IPS-NIHi7 (cell line): ENCODE results near the gene PTER.

Experiments used
- DNase-seq: peaks from one replicate; pipeline ENCODE4 v3.0.0; 2012; ENCODE audit warnings: mixed read lengths; ENCODE audit errors: extremely low spot score

The PTER gene, protein sequence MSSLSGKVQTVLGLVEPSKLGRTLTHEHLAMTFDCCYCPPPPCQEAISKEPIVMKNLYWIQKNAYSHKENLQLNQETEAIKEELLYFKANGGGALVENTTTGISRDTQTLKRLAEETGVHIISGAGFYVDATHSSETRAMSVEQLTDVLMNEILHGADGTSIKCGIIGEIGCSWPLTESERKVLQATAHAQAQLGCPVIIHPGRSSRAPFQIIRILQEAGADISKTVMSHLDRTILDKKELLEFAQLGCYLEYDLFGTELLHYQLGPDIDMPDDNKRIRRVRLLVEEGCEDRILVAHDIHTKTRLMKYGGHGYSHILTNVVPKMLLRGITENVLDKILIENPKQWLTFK

GRCh38 chr10:16436758-16437539, at the start of gene PTER:
TSS of gene PTER (plus strand) at chr10:16437010. CDS start at chr10:16484385, 47,375 bp downstream.
- peak; percentile 97 for DNase-seq

DNA sequence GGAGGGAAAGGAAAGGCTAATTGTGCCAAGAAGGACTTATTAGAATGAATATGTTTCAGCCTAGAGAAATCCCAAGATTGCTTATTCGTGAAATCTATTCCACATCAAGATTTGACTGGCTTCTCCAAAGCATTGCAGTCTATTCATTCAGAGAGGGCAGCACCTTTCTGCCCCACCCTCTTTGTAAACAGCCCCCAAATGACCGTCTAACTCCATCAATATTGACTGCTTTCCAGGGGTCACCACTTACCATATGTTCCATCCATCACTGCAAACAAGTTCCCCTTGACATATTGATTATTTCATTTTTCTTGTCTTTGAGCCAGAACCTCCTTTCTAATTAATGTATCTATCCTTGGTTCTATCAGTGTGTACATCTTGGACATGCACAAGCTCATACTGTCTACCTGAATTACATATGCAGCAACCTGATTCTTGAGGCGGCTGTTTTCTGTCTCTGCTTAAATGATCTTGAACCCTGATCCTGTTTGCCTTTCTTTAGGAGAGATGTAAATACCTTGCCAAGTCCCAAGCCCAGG, 44.2 kb upstream of the PTER start:
- DNase-seq, result no peak

- no peak for DNase-seq
Observed at GRCh38 chr10:16393271-16393858, 43.4 kb upstream of the PTER start.

- no peak for DNase-seq
Observed at GRCh38 chr10:16401416-16401815, 35.4 kb upstream of the PTER start.

DNA sequence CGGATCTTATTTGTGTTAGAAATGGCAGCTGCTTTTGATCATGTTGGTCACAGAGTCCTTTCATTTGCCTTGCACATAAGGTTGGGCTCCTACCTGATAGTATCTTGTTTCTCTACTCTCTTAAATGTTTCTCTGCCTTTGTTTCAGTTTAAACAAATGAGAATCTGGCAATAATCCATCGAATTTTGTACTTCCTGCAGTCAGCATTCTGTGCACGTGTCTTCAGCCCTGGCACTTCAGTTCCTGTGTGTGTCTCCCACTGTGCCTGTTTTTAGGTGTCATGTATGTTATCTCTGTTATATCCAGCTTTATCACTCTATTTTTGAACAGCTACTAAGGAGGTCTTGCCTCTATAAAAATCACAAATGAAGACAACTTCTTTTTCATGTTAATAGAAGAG, 28.4 kb upstream of the PTER start:
- no peak for DNase-seq

GRCh38 chr10:16417341-16417740, 19.5 kb upstream of the PTER start:
- DNase-seq, result no peak

DNA sequence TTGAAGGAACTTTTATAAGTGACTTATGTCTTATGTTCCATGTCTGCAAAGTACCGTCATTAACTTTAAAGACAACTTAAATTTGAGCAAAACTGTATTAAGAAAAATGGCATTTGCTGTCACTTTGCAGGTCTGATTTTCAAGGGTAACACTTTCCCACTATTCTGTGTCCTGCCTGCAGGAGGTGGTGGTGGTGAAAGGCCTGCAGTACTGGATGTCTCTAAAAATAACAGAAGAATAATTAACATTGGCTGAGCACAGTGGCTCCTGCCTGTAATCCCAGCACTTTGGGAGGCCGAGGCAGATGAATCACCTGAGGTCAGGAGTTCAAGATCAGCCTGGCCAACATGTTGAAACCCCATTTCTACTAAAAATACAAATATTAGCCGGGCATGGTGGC, 13.2 kb upstream of the PTER start:
- DNase-seq, result no peak

- DNase-seq, result no peak
Observed at GRCh38 chr10:16425449-16425848, 11.4 kb upstream of the PTER start.

DNA sequence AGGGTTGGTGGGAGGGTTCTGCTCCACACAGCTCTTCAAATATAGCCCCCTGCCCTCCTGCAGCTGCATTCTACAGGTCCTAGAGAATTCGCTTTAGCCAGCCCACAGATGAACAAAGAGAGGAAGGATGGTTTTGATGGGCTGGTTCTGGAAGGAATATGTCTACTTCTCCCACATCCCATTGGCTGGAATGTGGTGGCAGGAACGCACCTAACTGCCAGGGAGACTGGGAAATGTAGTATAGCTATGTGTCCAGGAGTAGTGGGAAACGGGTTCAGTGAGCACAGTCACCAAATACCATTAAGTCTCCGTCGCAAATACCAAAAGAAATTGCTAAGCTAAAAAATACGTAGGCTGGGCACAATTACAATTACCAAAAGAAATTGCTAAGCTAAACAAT, 7.3 kb upstream of the PTER start:
- no peak for DNase-seq

DNA sequence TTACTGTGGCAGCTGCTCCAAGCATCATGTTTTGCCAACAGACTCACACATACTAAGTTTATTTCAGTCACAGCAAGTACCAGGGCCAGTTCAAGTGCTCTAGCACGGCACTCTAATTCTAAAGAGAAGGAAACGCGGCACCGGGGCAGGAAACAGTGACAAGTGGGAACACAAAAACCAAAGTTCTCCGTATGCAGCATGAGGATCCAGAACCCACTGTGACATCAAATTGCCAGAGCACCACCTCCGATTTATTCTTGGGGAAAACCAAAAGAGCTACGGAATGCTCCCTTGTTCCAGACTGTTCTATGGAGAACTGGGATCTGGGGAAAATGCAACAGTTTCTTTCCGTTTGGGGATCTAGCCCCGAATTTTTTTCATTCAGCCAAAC, 448 bp upstream of the PTER start:
- DNase-seq, result peak; percentile 14

- no peak for DNase-seq
Observed at GRCh38 chr10:16437540-16437894, 707 bp downstream of the PTER start.

GRCh38 chr10:16439295-16439694, 2.5 kb downstream of the PTER start:
- DNase-seq, result no peak

DNA sequence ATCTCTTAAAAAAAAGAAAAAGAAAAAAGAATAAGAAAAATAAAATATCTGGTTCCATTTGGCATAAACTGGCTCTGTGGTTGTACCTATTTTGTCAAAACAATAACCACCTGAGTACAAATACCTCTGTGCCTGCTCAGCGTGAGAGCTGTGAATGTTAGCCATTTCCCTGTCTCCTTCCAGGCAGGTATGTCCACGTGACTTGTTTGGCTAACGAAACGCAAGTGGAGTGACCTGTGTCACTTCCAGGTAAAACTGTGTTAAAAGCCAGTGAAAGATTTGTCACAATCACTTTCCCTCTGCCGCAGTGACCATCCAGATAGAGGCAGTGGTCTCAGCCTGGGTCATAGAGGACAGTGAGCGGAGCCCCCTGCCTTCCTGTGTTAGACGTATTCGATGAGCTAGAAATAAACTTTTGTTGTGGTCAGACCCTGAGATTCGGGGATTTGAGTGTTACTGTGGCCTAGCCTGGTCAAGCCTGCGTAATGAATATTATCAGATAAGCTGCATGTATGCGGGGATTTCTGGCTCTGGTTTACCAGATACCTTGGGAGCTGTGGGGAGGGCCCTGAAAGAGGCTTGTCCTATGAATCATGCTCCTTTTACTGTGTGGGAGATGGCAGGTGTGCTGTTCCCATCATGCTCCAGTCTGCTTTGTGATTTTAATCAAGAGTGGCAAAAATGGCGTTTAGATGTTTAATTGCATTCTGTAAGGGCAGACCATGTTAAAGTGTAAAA, 3.8 kb downstream of the PTER start:
- peak; percentile 18 for DNase-seq

DNA sequence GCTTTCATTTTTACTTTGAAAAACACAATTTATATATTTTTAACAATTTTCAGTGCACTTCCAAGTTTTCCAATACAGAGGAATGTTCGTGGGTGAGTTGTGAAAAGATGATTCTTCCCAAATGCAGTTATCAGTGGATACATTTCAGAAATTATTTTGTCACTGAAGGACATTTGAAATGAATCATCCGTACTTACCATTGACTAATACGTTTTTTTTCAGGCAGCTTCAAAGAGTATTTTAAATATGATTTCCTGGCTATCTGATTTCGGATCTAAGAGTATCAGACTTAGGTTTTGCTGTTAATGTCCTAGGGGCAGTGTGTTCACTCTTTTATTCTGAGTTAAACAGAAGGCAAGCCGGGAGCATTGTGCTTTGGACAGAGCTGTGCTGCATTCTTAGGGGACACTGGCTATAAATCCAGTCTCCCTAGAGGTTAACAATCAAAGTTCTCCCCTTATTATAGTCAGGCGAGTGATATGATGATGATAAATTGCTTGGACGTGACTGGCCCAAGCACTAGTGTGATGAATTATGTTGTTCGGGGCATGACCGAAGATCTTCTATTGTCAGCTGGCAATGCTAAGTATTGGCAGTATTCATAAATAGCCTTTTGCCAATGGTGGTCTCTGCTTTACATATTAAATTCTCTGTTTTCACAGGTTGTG, 4.5 kb downstream of the PTER start:
- no peak for DNase-seq

GRCh38 chr10:16442914-16443313, 6.1 kb downstream of the PTER start:
- DNase-seq, result no peak

GRCh38 chr10:16445770-16446469, 9.1 kb downstream of the PTER start:
- DNase-seq, result no peak

DNA sequence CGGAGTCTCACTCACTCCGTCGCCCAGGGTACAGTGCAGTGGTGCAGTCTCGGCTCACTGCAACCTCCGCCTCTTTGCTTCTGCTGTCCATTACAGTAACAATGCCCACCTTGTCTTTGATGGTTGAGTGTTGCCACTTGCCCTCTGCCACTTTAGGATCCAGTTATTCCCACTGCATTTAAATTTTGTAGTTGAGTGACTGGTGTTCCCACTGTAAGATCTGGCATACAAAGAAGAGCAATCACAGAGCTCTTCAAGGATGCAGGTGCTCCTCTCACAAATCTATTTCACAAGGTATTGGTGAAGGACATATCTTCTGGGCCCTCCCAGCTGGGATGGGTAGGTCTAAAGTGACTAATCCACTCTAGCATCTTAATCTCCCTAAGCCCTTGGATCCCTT, 12.6 kb downstream of the PTER start:
- DNase-seq, result no peak

DNA sequence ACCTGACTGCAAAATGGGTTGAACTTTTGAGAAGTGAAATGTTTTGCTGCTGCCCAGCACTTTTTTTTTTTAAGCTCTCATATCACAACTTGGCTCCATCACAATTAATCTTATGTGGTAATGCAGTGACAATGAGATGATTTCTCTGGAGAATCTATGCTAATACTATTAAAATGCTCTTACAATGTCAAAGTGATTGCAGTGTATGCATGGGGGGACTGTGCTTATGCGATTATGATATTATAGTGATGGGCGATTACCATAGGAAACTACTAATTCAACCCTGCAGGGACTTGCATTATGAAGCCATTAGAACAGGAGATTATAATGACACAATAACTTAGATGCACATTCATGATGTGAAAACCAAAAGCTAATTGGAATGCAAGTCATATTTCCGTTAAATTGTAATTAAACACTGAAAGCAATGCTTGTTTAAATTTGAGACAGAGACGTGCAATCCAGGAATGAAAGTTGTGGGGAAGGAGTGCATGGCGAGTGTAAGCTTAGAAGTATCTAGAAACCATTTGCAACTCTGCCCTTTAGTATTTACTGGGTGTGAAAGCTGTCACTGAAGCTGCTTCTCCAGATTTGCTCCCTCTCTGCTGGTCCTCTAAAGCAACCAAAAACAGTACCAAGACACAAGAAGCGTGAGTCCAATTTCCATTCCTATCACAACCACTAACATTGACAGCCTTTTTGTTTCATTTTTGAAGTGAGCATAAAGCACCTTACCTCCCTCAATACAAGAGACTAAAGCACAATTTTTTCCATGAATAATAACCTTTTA, 21.6 kb downstream of the PTER start:
- no peak for DNase-seq

DNA sequence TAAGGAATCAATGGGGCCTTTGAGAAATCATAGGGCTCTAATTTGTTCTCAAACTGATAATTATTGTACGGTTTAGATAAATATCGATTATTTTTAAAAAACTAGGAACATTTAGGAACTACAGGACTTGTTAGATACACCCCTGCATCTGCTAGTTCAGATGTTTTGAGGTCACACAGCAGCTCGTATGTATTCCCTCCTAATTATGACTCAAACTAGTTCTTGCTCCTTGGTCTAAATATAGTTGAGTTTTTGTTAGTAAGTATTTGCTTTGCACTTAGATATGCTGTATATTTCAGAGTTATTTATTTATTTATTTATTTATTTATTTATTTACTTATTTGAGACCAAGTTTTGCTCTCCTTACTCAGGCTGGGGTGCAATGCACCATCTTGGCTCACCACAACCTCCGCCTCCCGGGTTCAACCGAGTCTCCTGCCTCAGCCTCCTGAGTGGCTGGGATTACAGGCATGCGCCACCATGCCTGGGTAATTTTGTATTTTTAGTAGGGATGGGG, 22.7 kb downstream of the PTER start:
- DNase-seq, result no peak

DNA sequence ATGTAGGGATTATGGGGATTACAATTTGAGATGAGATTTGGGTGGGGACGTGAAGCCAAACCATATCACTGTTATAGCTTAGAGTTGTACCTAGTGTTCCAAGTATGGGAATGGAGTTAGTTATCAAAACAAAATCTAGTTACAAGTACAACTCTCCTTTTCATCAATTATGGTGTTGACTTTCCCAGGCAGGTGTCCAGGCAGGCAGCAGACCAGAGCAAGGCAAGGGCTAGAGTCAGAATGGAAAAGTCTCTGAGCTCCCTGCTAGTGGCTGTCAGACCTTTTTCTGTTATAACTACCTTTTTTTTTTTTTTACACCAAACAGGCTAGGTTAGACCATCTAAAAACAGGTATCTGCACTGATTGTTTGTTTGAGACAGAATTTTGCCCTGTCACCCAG, 29.2 kb downstream of the PTER start:
- no peak for DNase-seq
